Measurements from ENCODE around the gene GPR162. TPM values are rescaled to one million over a fixed set of nuclear protein-coding genes. Genes with fewer than 3 reads are reported as not detected.
A peak's percentile ranks its signal among the peaks of the same experiment; 100 is the strongest.

Gene GPR162
- total RNA-seq, 1 experiment from 2014 or later = 6.1 TPM

DNA sequence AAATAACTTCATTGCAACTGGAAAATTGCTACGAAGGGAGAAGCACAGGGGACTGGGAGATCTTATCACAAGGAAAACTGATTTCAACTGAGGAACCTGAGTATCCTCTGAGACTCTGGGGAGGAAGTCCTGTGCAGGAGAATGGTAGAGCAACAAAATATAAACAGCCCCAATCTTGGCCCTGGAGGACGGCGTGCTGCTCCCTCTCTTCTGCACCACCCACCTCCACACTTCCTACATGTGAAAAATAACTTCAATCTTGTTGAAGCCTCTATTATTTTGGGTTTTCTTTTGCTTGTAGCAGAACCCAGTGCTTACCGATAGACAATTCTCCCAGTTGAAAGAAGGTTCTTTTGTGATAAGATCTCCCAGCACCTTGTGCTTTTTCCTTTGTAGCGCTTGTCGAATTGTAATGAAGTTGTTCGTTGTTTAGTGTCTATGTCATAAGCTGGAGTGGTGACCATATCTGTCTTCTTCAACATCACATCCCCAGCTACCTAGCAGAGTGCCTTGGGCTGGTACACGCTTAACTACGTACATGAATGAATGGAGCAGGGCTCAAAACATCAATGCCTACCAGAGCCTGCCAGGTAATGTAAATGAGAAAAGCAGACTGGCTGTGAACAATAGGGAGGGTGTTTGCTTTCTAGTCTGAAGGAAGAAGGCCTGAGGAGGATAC, 35.1 kb upstream of the GPR162 start:
- no peaks in the 10 kb centered on the region for H3K27me3 ChIP-seq (ENCODE audit: insufficient read depth, low read length)
- H3K27ac ChIP-seq (ENCODE audit: insufficient read length, low read depth, low read length) = no peak overlapping the region
- H2BK15ac ChIP-seq (ENCODE audit: low read depth, low read length) = no peak overlapping the region
- WGBS (ENCODE audit: extremely low coverage, insufficient read length, low lambda C conversion rate) = no CpG with 5 or more reads among the region's 9 CpGs
- no peaks in the 10 kb centered on the region for H3K9me3 ChIP-seq (ENCODE audit: control insufficient read depth, low read depth, low read length)
- no peak overlapping the region for H4K8ac ChIP-seq (replicated peaks; ENCODE audit: insufficient read length, low read depth, low read length)
- no peaks in the 10 kb centered on the region for H3K79me2 ChIP-seq (ENCODE audit: insufficient read depth, low read length)
- H3K4me1 ChIP-seq (ENCODE audit: insufficient read depth, low read length) = peaks cover 5% of the 10 kb centered on the region; the same call in 1 of the 2 replicates
- H3K27me3 Mint-ChIP-seq (ENCODE audit: low read depth) = peaks cover 10% of the 10 kb centered on the region
- H4K91ac ChIP-seq (ENCODE audit: insufficient read length, low read depth, low read length) = no peak overlapping the region
- no peak overlapping the region for H3K9ac ChIP-seq (ENCODE audit: extremely low read depth, insufficient read length, low read length)
- no peak overlapping the region for H4K5ac ChIP-seq (ENCODE audit: insufficient read length, low read depth, low read length)
- no peaks in the 10 kb centered on the region for H4K20me1 ChIP-seq (ENCODE audit: control insufficient read depth, insufficient read depth, insufficient read length)
- TF ChIP-seq, protein P1, sequence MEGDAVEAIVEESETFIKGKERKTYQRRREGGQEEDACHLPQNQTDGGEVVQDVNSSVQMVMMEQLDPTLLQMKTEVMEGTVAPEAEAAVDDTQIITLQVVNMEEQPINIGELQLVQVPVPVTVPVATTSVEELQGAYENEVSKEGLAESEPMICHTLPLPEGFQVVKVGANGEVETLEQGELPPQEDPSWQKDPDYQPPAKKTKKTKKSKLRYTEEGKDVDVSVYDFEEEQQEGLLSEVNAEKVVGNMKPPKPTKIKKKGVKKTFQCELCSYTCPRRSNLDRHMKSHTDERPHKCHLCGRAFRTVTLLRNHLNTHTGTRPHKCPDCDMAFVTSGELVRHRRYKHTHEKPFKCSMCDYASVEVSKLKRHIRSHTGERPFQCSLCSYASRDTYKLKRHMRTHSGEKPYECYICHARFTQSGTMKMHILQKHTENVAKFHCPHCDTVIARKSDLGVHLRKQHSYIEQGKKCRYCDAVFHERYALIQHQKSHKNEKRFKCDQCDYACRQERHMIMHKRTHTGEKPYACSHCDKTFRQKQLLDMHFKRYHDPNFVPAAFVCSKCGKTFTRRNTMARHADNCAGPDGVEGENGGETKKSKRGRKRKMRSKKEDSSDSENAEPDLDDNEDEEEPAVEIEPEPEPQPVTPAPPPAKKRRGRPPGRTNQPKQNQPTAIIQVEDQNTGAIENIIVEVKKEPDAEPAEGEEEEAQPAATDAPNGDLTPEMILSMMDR (conservative IDR thresholded peaks at IDR 0.05) = no peak
- peak; percentile 34 for DNase-seq
- no peaks in the 10 kb centered on the region for H3K23me2 ChIP-seq (ENCODE audit: insufficient read length, low read depth, low read length, poor library complexity, severe bottlenecking)
- no peak overlapping the region for H3K14ac ChIP-seq (ENCODE audit: insufficient read depth, low read length)
- no peak overlapping the region for H2BK5ac ChIP-seq (ENCODE audit: insufficient read length, low read length)
- H2BK20ac ChIP-seq (ENCODE audit: low read depth, low read length, poor library complexity, severe bottlenecking) = no peak overlapping the region
- H3K18ac ChIP-seq (ENCODE audit: insufficient read length, low read depth, low read length) = no peak overlapping the region
- no peak overlapping the region for H3K4ac ChIP-seq (ENCODE audit: low read depth, low read length)
- no peak overlapping the region for H2AFZ ChIP-seq (ENCODE audit: low read length)
- peak overlapping the region; percentile 27 to 85 (median 71); a peak in 4 of 7 replicates for H3K27ac Mint-ChIP-seq
- H3K56ac ChIP-seq (ENCODE audit: insufficient read length, low read depth, low read length) = no peak overlapping the region
- no peaks in the 10 kb centered on the region for H3K9me3 Mint-ChIP-seq
- H2BK120ac ChIP-seq (ENCODE audit: low read depth, low read length, poor library complexity, severe bottlenecking) = no peak overlapping the region
- H3K79me1 ChIP-seq (ENCODE audit: insufficient read depth, low read depth, low read length, poor library complexity, severe bottlenecking) = no peaks in the 10 kb centered on the region
- no peaks in the 10 kb centered on the region for H3K36me3 Mint-ChIP-seq (ENCODE audit: insufficient read depth in 1 of 3, low read depth in 3 of 3)
- no peak overlapping the region for H3K23ac ChIP-seq (ENCODE audit: insufficient read length, low read depth, low read length)
- no peak overlapping the region for H2AK5ac ChIP-seq (ENCODE audit: insufficient read length, low read length)
- peak overlapping the region in 1 of 2 experiments; percentile 19; a peak in 1 of 5 replicates for H3K4me3 Mint-ChIP-seq
- peaks cover 20 to 25% of the 10 kb centered on the region in 2 experiments for H3K4me1 Mint-ChIP-seq
- H3K4me2 ChIP-seq (ENCODE audit: insufficient read depth, insufficient read length, low read length) = no peak overlapping the region
- H3T11ph ChIP-seq (ENCODE audit: low read length) = no peak overlapping the region
- H2BK12ac ChIP-seq (ENCODE audit: insufficient read length, low read depth, low read length) = no peak overlapping the region
